Colonic mucosa (tissue), 4 donors: ENCODE results near the gene CXCL6. TPM values are rescaled to one million over a fixed set of nuclear protein-coding genes. Genes with fewer than 3 reads are reported as not detected.
A peak's percentile ranks its signal among the peaks of the same experiment; 100 is the strongest.

Experiments
- DNase-seq: peaks from one replicate; pipeline ENCODE4 v3.0.0-alpha.2; 2020
- H3K27ac ChIP-seq: fragments of 200-600 bp; one replicate; pipeline ENCODE4 v1.8.0; 2021
- H3K27me3 ChIP-seq: fragments of 200-600 bp; one replicate; pipeline ENCODE4 v1.8.0; 2021
- H3K36me3 ChIP-seq: fragments of 200-600 bp; one replicate; pipeline ENCODE4 v1.8.0; 2021
- H3K4me1 ChIP-seq: fragments of 200-600 bp; one replicate; pipeline ENCODE4 v1.8.0; 2021; ENCODE audit warnings: mild to moderate bottlenecking
- H3K4me3 ChIP-seq: fragments of 200-600 bp; one replicate; pipeline ENCODE4 v1.8.0; 2021
- H3K9ac ChIP-seq, 2 donors: one replicate each; pipeline ENCODE4 v1.7.0; 2013; ENCODE audit warnings: control low read depth in 2 of 2, low read depth in 2 of 2, low read length in 2 of 2
- H3K9me3 ChIP-seq: fragments of 200-600 bp; one replicate; pipeline ENCODE4 v1.8.0; 2021
- intact Hi-C: fragments of 100-400 bp; cut with DNase I; formaldehyde crosslinking; loops from one replicate; pipeline ENCODE4 v1.14.1; 2022
- total RNA-seq, 2 donors: library from RNA; stranded (reverse); fragmentation: NEBNext Ultra II Directional in 1 of 2; extraction: Animal tissue kit (Norgen Biotek cat#: 25700) in 1 of 2; gene quantifications; one replicate each; pipeline ENCODE4 v1.2.1, GENCODE V29; 2021
- TF ChIP-seq, protein P1 (sequence below): fragments of 200-600 bp; IDR thresholded peaks from one replicate; pipeline ENCODE4 v1.8.0; 2022; ENCODE audit warnings: antibody characterized with exemption, mild to moderate bottlenecking
- donor health status: healthy.
- donor health status: DM: no; HTN: no; CAD: no.
- donor health status: DM: no; HTN: no; CAD: no.

The CXCL6 gene
- total RNA-seq, 2 donors from 2014 or later, result 0.32 to 0.42 TPM

DNA sequence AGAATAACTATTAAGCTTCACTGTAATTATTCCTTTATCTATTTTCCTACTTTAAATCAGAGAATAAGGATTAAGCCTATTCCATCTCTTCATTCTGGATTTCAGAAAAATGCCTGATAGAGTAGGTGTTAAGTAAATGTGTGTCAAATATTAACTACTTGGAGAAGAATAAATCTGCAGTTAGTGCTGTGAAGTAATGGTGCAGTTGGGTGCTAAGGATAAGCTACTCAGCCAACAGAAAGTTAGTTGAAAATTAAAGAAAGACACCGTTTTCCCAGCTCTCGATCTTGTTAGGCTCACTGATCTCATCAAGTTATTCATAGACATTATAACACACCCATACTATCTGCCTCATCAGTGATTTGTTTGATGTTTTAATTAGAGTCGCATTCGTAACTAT is 23.7 kb downstream of the CXCL6 start:
- no peak overlapping the region for H3K4me3 ChIP-seq
- intact Hi-C loops, result loop anchor here (5.0 to 10.0 kb wide), 2 partner anchors 133 to 275 kb away; no protein-coding TSS in a partner anchor
- no peak for DNase-seq

DNA sequence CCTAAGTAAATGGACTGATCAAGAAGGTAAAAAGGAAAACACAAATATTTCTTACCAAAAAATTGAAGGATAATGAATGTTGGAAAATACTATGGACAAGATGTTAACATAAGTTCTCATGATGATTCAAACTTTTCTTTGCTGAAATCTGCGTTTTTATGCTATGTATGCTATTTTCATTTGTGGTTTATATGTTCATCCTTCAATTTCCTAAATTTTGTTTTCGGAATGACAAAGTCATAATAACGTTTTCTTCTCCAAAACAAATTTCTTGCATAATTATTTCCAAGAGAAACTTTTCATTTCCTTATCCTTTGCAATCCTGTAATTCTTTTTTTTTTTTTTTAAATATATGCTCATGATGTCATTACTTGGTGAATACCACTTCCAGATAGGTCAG is 24.4 kb downstream of the CXCL6 start:
- intact Hi-C loops, result loop anchor here (5.0 to 10.0 kb wide), 2 partner anchors 134 to 274 kb away; no protein-coding TSS in a partner anchor
- no peaks in the 10 kb centered on the region for H3K36me3 ChIP-seq
- DNase-seq, result no peak
- TF ChIP-seq, protein P1, sequence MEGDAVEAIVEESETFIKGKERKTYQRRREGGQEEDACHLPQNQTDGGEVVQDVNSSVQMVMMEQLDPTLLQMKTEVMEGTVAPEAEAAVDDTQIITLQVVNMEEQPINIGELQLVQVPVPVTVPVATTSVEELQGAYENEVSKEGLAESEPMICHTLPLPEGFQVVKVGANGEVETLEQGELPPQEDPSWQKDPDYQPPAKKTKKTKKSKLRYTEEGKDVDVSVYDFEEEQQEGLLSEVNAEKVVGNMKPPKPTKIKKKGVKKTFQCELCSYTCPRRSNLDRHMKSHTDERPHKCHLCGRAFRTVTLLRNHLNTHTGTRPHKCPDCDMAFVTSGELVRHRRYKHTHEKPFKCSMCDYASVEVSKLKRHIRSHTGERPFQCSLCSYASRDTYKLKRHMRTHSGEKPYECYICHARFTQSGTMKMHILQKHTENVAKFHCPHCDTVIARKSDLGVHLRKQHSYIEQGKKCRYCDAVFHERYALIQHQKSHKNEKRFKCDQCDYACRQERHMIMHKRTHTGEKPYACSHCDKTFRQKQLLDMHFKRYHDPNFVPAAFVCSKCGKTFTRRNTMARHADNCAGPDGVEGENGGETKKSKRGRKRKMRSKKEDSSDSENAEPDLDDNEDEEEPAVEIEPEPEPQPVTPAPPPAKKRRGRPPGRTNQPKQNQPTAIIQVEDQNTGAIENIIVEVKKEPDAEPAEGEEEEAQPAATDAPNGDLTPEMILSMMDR, result no peak
- H3K9ac ChIP-seq, result no peak overlapping the region
- H3K27ac ChIP-seq, result no peak overlapping the region
- no peaks in the 10 kb centered on the region for H3K9me3 ChIP-seq
- H3K27me3 ChIP-seq, result no peaks in the 10 kb centered on the region
- H3K4me1 ChIP-seq, result no peaks in the 10 kb centered on the region
- no peak overlapping the region for H3K4me3 ChIP-seq

More for the DNA sequence above, 23.7 kb downstream of the CXCL6 start:
- Histone ChIP-seq H3K4me1 (no peaks in the 10 kb centered on the region), H3K36me3 (no peaks in the 10 kb centered on the region), H3K9ac (no peak overlapping the region), H3K9me3 (no peaks in the 10 kb centered on the region), H3K27ac (no peak overlapping the region), H3K27me3 (no peaks in the 10 kb centered on the region)
- TF ChIP-seq, protein P1, result no peak

DNA sequence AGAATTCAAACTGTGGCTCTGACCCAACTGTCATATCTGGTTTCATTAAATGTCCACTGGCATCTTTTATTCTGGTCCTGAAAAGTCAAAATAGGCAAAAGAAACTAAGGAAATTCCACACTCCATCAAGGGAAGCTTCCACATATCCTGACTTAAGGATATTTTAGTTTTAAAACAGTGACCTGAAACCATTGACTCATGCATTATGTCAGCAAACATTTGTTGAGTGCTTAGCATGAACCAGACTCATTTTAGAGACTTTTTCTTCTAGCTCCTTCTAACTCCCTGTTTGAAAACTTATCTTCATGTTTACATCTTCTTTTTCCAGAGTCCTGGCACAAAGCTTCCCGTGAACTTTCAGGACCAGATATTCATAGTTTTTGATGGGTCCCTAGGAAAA is 25.8 kb downstream of the CXCL6 start:
- intact Hi-C loops, result loop anchor here (5.0 to 10.0 kb wide), 2 partner anchors 135 to 272 kb away; no protein-coding TSS in a partner anchor
- no peaks in the 10 kb centered on the region for H3K9me3 ChIP-seq
- TF ChIP-seq, protein P1, result no peak
- no peak overlapping the region for H3K9ac ChIP-seq
- H3K36me3 ChIP-seq, result no peaks in the 10 kb centered on the region
- DNase-seq, result no peak
- no peak overlapping the region for H3K4me3 ChIP-seq
- no peaks in the 10 kb centered on the region for H3K27me3 ChIP-seq
- no peak overlapping the region for H3K27ac ChIP-seq
- H3K4me1 ChIP-seq, result no peaks in the 10 kb centered on the region

DNA sequence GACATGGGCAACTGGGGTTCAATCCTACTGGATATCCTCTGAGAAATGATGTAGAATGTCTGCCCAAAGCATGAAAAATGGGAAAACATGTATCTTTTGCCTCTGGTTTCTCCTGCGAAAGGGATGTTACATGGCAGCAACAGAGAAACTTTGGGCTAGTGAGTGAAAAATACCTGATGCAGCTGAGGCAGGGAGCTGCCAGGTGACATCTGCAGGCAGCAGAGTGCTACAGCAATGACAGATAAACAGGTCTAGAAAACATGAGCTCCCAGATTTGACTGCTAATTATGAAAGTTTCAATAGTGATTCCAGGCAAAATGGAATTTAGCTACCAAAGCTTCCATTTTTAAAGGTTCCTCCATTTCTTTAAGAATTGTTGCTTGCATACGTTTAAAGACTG is 27.9 kb downstream of the CXCL6 start:
- TF ChIP-seq, protein P1, result peak; percentile 33
- Histone ChIP-seq H3K27ac (no peak overlapping the region), H3K36me3 (no peaks in the 10 kb centered on the region), H3K4me1 (no peaks in the 10 kb centered on the region), H3K9ac (no peak overlapping the region), H3K9me3 (no peaks in the 10 kb centered on the region), H3K4me3 (no peak overlapping the region), H3K27me3 (no peaks in the 10 kb centered on the region)
- no peak for DNase-seq
- intact Hi-C loops, result loop anchor here (5.0 to 10.0 kb wide), 2 partner anchors 137 to 270 kb away; no protein-coding TSS in a partner anchor

DNA sequence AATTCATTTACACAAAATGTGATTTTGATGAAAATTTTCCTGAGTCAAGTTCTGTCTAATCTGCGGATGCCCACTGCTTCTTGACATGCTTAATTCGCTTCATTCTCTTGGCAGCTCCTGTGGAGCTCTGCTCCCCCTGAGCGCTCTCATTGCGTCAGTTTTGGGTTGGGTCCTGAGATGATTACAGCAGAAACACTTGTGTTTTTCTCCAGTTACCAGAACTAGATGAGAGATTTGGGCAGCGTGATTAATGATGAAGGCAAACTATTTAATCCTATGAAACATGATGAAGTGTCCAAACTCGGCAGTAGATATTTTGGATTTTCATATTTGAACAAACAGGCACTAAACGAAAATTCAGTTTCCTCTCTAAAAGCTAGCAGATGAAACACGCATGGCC is 28.5 kb downstream of the CXCL6 start:
- H3K27ac ChIP-seq, result no peak overlapping the region
- DNase-seq, result no peak
- H3K4me3 ChIP-seq, result no peak overlapping the region
- H3K9ac ChIP-seq, result no peak overlapping the region
- intact Hi-C loops, result loop anchor here (5.0 to 10.0 kb wide), 4 partner anchors 138 to 270 kb away; partner anchors contain the start of gene CXCL3
- no peaks in the 10 kb centered on the region for H3K9me3 ChIP-seq
- no peaks in the 10 kb centered on the region for H3K4me1 ChIP-seq
- TF ChIP-seq, protein P1, result no peak
- H3K36me3 ChIP-seq, result no peaks in the 10 kb centered on the region
- H3K27me3 ChIP-seq, result no peaks in the 10 kb centered on the region
